GM12878 (cell line): ENCODE data around the gene KTN1. TPM values are rescaled to one million over a fixed set of nuclear protein-coding genes. Genes with fewer than 3 reads are reported as not detected.

Experiments
- ATF7 ChIP-seq: fragments of 450-650 bp; IDR thresholded peaks from 2 replicates; pipeline ENCODE4 v1.6.1; 2016; ENCODE audit warnings: low read depth, mild to moderate bottlenecking
- E4F1 ChIP-seq: fragments of 450-650 bp; IDR thresholded peaks from 2 replicates; pipeline ENCODE4 v1.6.1; 2018; ENCODE audit warnings: borderline replicate concordance, mild to moderate bottlenecking; ENCODE audit not compliant: partially characterized antibody
- ELK1 ChIP-seq: IDR thresholded peaks from 2 replicates; pipeline ENCODE4 v1.6.1; 2012; ENCODE audit warnings: low read depth, low read length, improper control_type of control experiment
- EZH2 ChIP-seq: IDR thresholded peaks from 2 replicates; pipeline ENCODE4 v1.6.1; 2012; ENCODE audit warnings: low read depth, mild to moderate bottlenecking, control low read depth, inconsistent platforms, low read length, borderline replicate concordance; ENCODE audit not compliant: control insufficient read depth
- FOS ChIP-seq: IDR thresholded peaks from 3 replicates; pipeline ENCODE4 v1.6.1; 2011; ENCODE audit warnings: borderline replicate concordance; ENCODE audit not compliant: insufficient read length; ENCODE audit errors: extremely low read depth
- FOXK2 ChIP-seq: fragments of 450-650 bp; IDR thresholded peaks from 2 replicates; pipeline ENCODE4 v1.6.1; 2017; ENCODE audit warnings: mild to moderate bottlenecking, moderate library complexity
- KDM1A ChIP-seq: fragments of 200-600 bp; sonication (generic); IDR thresholded peaks from 2 replicates; pipeline ENCODE4 v1.6.1; 2016; ENCODE audit warnings: borderline replicate concordance
- MEF2A ChIP-seq: IDR thresholded peaks from 2 replicates; pipeline ENCODE4 v1.6.1; 2011; ENCODE audit warnings: low read depth, mild to moderate bottlenecking, low read length, moderate library complexity; ENCODE audit not compliant: insufficient read depth
- MTA3 ChIP-seq: IDR thresholded peaks from 2 replicates; pipeline ENCODE4 v1.6.1; 2012; ENCODE audit warnings: low read length, inconsistent platforms, borderline replicate concordance
- MYC ChIP-seq: IDR thresholded peaks from 2 replicates; pipeline ENCODE4 v1.6.1; 2011; ENCODE audit warnings: mild to moderate bottlenecking, low read length, moderate library complexity, inconsistent platforms; ENCODE audit not compliant: insufficient read depth, insufficient replicate concordance, insufficient read length, severe bottlenecking
- NFYA ChIP-seq: IDR thresholded peaks from 2 replicates; pipeline ENCODE4 v1.6.1; 2011; ENCODE audit warnings: low read depth, mild to moderate bottlenecking, low read length, improper control_type of control experiment, borderline replicate concordance
- PKNOX1 ChIP-seq: fragments of 450-650 bp; IDR thresholded peaks from 2 replicates; pipeline ENCODE4 v1.6.1; 2016; ENCODE audit warnings: mild to moderate bottlenecking
- POU2F2 ChIP-seq: IDR thresholded peaks from 3 replicates; pipeline ENCODE4 v1.6.1; 2011; ENCODE audit warnings: low read depth, mild to moderate bottlenecking, low read length, borderline replicate concordance
- RAD51 ChIP-seq: fragments of 450-650 bp; IDR thresholded peaks from 2 replicates; pipeline ENCODE4 v1.6.1; 2016; ENCODE audit warnings: moderate library complexity, mild to moderate bottlenecking, inconsistent platforms
- STAT3 ChIP-seq: IDR thresholded peaks from 2 replicates; pipeline ENCODE4 v1.6.1; 2011; ENCODE audit warnings: low read depth, low read length, improper control_type of control experiment
- USF1 ChIP-seq: IDR thresholded peaks from 2 replicates; pipeline ENCODE4 v1.6.1; 2011; ENCODE audit warnings: borderline replicate concordance, low read depth, mild to moderate bottlenecking, moderate library complexity, mixed read lengths, low read length; ENCODE audit not compliant: insufficient read depth; ENCODE audit errors: extremely low read length
- ZBTB40 ChIP-seq: fragments of 450-650 bp; IDR thresholded peaks from 2 replicates; pipeline ENCODE4 v1.6.1; 2016; ENCODE audit warnings: mild to moderate bottlenecking, moderate library complexity, borderline replicate concordance
- ZNF24 ChIP-seq: fragments of 450-650 bp; IDR thresholded peaks from 2 replicates; pipeline ENCODE4 v1.6.1; 2017; ENCODE audit warnings: antibody characterized with exemption, mild to moderate bottlenecking
- ZNF622 ChIP-seq: fragments of 450-650 bp; IDR thresholded peaks from 2 replicates; pipeline ENCODE4 v1.6.1; 2017; ENCODE audit warnings: mild to moderate bottlenecking, inconsistent platforms
- polyA plus RNA-seq, 11 experiments: library from polyadenylated mRNA; depleted of rRNA in 4 of 11; unstranded in 6 of 11; stranded (reverse) in 5 of 11; fragments of >200 nt; fragmentation: Nextera tagmentation in 4 of 11; fragmentation: Illumina TruSeq in 1 of 11; extraction: Ambion mirVana in 4 of 11; extraction: Trizol in 1 of 11; gene quantifications; 1 replicate in 1 of 11; 2 replicates in 10 of 11; pipeline versions ENCODE4 v1.2.1 to v1.2.3, GENCODE V29; 2011 to 2016; ENCODE audit warnings: inconsistent platforms in 2 of 11, missing spikeins in 2 of 11, low read depth in 1 of 11
- total RNA-seq, 4 experiments: library from RNA; depleted of rRNA in 3 of 4; stranded (reverse); fragments of >200 nt in 3 of 4; fragmentation: Illumina TruSeq in 1 of 4; extraction: Trizol in 1 of 4; gene quantifications; 2 replicates each; pipeline versions ENCODE4 v1.2.1 to v1.2.3, GENCODE V29; 2013 to 2021

KTN1 gene
- total and polyA plus RNA-seq, 10 of the 15 experiments (the other 5 are each of a cell fraction or from before 2014, with no cell fraction given): 50.6 to 154 (median 84.2) TPM

- TF ChIP-seq ZBTB40 (no peak), ZNF622 (no peak), STAT3 (no peak), FOXK2 (no peak), USF1 (no peak), PKNOX1 (no peak), RAD51 (no peak), MTA3 (no peak), MYC (no peak), ELK1 (no peak), ZNF24 (no peak), E4F1 (no peak), KDM1A (no peak), ATF7 (0 out of 2 replicates have a peak, but pooled peaks have one; percentile 12), MEF2A (no peak; the same call in 1 of the 2 replicates), NFYA (no peak), POU2F2 (no peak), FOS (no peak), EZH2 (no peak)
These were observed 33.7 kb upstream of the KTN1 start (continued) for GRCh38 chr14:55546212-55546874.
